GOT3 (cell line): Measurements from ENCODE around the gene GAMT.
"Not testable (repeated sequence)": the region's sequence is repeated elsewhere in the genome, so short reads cannot be mapped to it uniquely, and the experiment has no call there.

ENCODE experiments used
- DNase-seq: peaks from one replicate; lab custom pipeline; 2025; ENCODE audit warnings: mixed read lengths; lab: John Stamatoyannopoulos, UW

Gene GAMT

GRCh38 chr19:1433119-1434039, 32.0 kb upstream of the GAMT start:
- no peak for DNase-seq

DNA sequence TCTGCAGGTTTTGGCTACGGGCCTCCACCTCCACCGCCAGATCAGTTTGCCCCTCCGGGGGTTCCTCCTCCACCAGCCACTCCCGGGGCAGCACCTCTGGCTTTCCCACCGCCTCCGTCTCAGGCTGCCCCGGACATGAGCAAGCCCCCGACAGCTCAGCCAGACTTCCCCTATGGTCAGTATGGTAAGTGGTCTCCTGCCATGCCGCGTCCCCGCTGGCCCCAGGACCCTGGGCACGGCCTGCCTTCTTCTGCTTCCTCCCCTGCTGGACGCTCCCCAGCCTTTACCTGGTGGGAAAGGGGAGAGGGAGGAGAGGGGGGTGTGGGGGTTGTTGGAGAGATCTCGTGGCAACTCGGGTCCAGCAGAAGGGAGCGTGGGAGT, 31.2 kb upstream of the GAMT start:
- no peak for DNase-seq

GRCh38 chr19:1431759-1432506, 30.6 kb upstream of the GAMT start:
- no peak for DNase-seq

GRCh38 chr19:1430246-1430645, 28.9 kb upstream of the GAMT start:
- DNase-seq: no peak

DNA sequence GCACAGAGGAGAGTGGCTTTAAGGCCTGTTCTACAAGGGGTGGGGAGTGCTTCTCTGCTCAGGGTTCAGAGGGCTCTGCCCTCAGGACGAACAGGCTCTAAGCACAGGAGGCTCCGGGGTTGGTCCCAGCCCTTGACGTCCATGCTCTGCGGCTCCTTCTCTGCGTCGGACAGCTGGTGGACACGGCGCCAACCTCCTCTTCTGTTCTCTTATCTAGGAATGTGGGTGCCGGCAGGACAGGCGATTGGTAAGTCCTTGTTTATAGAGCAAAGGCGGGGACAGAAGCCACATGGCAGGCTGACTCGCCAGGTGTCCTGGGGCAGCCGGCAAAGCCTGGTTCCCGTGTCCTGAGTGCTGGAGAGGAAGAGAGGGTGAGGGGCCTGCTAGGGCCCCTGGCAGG, 28.4 kb upstream of the GAMT start:
- DNase-seq: no peak

- no peak for DNase-seq
Observed at GRCh38 chr19:1428738-1429391, 27.5 kb upstream of the GAMT start.

DNA sequence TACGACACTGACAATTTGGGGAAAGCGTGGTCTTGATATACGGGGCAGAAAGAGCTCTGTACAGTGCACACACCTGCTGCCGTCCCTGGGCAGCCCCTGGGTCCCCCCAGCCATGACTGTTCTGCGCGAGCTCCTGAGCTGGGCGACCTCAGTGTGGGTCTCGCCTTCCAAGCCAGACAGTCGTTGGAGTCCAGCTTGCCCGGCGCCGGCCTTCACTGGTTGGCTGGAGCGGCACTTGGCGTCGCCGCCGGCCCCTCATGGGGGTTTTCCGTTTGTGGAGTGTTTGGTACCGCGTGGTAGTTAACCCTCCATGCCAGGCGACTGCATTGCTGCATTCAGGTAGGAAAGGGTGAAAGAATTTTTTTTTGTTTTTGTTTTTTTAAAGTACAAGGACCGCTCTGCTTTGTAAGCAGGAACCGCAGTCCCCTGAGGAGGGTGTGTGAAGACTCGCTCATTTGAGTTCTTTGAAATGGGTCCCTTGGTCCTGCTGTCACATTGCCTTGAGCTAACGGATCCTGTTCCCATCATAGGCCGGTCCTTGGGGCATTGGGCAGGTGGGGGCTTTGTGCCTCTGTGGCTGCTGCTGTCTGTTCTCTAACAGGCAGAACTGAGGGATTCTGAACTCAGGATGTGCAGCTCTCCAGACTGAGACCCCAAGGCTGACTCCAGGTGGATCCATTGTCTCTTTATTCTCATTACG, 26.0 kb upstream of the GAMT start:
- DNase-seq: no peak

- DNase-seq: no peak
Observed at GRCh38 chr19:1426736-1427135, 25.4 kb upstream of the GAMT start.

- DNase-seq: no peak
Observed at GRCh38 chr19:1425902-1426301, 24.6 kb upstream of the GAMT start.

- DNase-seq: no peak
Observed at GRCh38 chr19:1425102-1425837, 23.9 kb upstream of the GAMT start.

DNA sequence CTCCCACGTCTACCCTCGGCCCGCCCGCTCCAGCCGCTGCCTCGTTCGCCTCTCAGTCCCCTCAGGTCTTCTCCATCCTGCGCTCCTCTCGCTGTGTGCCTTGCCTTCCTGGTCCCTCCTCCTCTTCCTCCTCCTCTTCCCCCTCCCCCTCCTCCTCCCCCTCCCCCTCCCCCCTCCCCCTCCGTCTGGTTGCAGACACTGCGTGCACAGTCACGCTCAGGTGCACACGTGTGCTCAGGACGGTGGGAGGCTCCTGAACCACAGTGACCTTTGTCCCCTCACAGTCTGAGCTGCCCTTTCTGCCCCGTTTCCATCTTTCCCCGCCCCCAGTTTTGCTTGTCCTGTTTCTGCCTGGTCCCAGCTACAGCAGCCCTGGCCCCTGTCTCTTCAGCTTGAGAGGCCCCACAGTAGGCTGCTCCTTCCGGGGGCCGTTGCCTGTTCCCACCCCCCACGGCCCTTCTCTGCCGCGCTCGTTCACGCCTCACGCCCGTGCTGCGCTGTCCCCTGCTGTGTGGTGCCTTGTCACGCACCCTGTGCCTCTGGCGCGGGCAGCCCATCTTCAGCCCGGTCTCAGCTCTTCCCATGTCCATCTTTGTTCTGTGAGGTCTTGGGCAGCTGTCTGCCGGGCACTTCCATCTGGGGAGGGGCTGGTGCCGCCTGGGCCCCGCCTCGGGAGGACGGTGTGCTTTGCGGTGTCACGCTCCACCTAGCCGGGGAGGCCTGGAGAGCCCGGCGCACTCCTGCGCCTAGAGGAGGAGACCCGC, 23.0 kb upstream of the GAMT start:
- DNase-seq: no peak

- no peak for DNase-seq
Observed at GRCh38 chr19:1423436-1424191, 22.3 kb upstream of the GAMT start.

- DNase-seq: no peak
Observed at GRCh38 chr19:1422943-1423342, 21.6 kb upstream of the GAMT start.

GRCh38 chr19:1422360-1422759, 21.0 kb upstream of the GAMT start:
- DNase-seq: no peak

GRCh38 chr19:1421958-1422305, 20.6 kb upstream of the GAMT start:
- no peak for DNase-seq

DNA sequence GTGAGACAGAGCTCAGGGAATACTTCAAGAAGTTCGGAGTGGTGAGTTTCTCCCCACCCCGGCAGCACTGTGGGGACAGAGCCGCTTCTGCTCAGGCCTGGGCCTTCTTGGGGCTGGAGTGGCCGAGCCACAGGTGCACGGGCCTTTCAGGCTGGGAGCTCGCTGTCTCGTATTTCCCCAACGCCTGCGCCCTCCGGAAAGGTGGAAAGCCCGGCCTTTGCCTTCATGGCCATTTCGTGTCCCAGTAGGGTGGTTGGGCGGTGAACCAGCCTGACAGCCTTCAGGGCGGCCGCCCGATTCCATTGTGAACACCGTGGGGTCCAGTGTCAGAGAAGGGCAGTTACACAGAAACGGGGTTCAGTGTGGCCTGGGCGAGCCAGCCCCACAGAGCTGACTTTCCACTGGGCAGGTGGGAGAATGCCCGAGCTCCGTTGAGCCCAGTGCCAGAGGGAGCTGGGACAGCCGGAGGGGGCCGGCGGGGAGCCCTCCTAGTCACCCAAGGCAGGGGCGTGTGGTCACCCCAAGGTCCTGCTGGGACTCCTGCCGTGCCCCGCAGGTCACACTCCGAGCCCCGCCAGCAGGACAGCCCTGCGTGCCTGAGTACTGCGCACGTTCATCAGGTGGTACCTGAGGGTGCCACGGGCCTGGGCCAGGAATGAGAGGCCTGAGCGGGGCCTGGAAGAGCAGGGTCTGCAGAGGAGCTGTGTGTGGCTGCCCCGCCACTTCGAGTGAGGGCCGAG, 20.0 kb upstream of the GAMT start:
- no peak for DNase-seq

DNA sequence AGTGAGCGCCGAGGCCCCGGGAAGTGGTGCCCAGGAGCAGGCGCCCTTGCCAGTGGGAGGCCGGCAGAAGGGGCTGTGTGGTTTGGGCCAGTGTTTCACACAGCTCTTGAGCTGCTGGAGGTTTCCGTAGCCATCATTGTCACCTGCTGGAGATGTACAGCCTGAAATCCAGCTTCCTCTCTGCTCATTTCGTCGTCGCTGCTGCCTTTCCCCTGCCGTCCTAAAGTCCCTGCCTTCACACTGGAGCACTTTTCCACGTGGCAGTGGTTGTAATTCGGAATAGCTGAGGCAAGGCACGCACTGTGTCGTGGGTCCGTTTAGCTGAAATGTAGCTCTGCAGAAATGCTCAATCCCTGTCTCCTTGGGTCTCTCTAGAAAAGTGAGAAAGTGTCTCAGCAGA, 19.2 kb upstream of the GAMT start:
- DNase-seq: no peak

- DNase-seq: not testable (repeated sequence)
Observed at GRCh38 chr19:1420085-1420484, 18.7 kb upstream of the GAMT start.
